K562 (cell line): ENCODE measurements around the gene ADORA3. TPM values are rescaled to one million over a fixed set of nuclear protein-coding genes. Genes with fewer than 3 reads are reported as not detected.

Source experiments
- ATAC-seq: fragments of 200-7000 bp; cut with Tn5 transposase; 3 replicates; pipeline ENCODE4 v1.9.1; 2020; ENCODE audit warnings: moderate library complexity
- BruUV-seq: library from RNA; stranded (reverse); fragments of 400-500 nt; replicated peaks from 2 replicates; lab custom pipeline; 2021; lab: Mats Ljungman, UMichigan
- CTCF ChIA-PET: fragments of 300-600 bp; formaldehyde crosslinking; extraction: SDS; loops from one replicate; lab custom pipeline; 2021; ENCODE audit warnings: low intra/inter-chr PET ratio; lab: Yijun Ruan, JAX
- POLR2A ChIA-PET: fragments of 300-600, 350-650 bp; sonication (Branson Sonifier 250); formaldehyde crosslinking; extraction: SDS; loops from one replicate; lab custom pipeline; 2021; ENCODE audit warnings: antibody characterized with exemption, inconsistent platforms; lab: Yijun Ruan, JAX
- DNase-seq, 4 experiments: peaks; one replicate each; pipeline versions ENCODE4 v3.0.0 to v3.0.0-alpha.2; 2011 to 2018; ENCODE audit warnings: low spot score in 3 of 4, mixed read lengths in 3 of 4; ENCODE audit errors: extremely low read depth in 1 of 4
- FAIRE-seq: peaks from 2 replicates; lab custom pipeline; 2011; peaks lifted over from hg19 to GRCh38; lab: Jason Lieb, UNC
- H2AFZ ChIP-seq: 2 replicates; pipeline ENCODE4 v1.6.0; 2011; ENCODE audit warnings: low read depth, low read length, control low read depth, inconsistent platforms
- H3K27ac ChIP-seq: fragments of 200-600 bp; 3 replicates; pipeline ENCODE4 v1.8.0; 2011; ENCODE audit warnings: low read depth, mild to moderate bottlenecking, control low read depth, inconsistent platforms, low read length, moderate library complexity, mixed read lengths; ENCODE audit errors: extremely low read depth
- H3K27me3 ChIP-seq, 2 experiments: fragments of 300-600 bp in 1 of 2; 2 replicates in 1 of 2; 3 replicates in 1 of 2; pipeline versions ENCODE4 v1.6.0 to v1.8.0; 2011; ENCODE audit warnings: inconsistent platforms in 2 of 2, low read length in 2 of 2, mild to moderate bottlenecking in 1 of 2, mixed read lengths in 1 of 2, moderate library complexity in 1 of 2; ENCODE audit not compliant: control insufficient read depth in 2 of 2, insufficient read depth in 2 of 2
- H3K36me3 ChIP-seq: fragments of 300-600 bp; 3 replicates; pipeline ENCODE4 v1.8.0; 2011; ENCODE audit warnings: mild to moderate bottlenecking, low read length, inconsistent platforms; ENCODE audit not compliant: control insufficient read depth, insufficient read depth
- H3K4me1 ChIP-seq, 2 experiments: fragments of 200-600 bp in 1 of 2; replicated peaks in 1 of 2; 2 replicates in 1 of 2; 3 replicates in 1 of 2; pipeline versions ENCODE4 v1.5.1 to v1.8.0; 2011; ENCODE audit warnings: inconsistent platforms in 2 of 2, low read length in 2 of 2, mild to moderate bottlenecking in 1 of 2, mixed read lengths in 1 of 2, moderate library complexity in 1 of 2; ENCODE audit not compliant: control insufficient read depth in 2 of 2, insufficient read depth in 2 of 2
- H3K4me2 ChIP-seq: 2 replicates; pipeline ENCODE4 v1.6.1; 2011; ENCODE audit warnings: low read length, control low read depth, inconsistent platforms, mixed read lengths; ENCODE audit not compliant: insufficient read depth
- H3K4me3 ChIP-seq: fragments of 200-600 bp; sonication (generic), shearing (Covaris generic); 2 replicates; pipeline ENCODE4 v1.5.1; 2016; ENCODE audit warnings: control low read depth, inconsistent platforms
- H3K79me2 ChIP-seq: fragments of 200-600 bp; 3 replicates; pipeline ENCODE4 v1.8.0; 2011; ENCODE audit warnings: low read length, inconsistent platforms; ENCODE audit not compliant: control insufficient read depth, insufficient read depth
- H3K9ac ChIP-seq, 2 experiments: 2 replicates each; pipeline versions ENCODE4 v1.6.0 to v1.6.1; 2011; ENCODE audit warnings: low read depth in 2 of 2, low read length in 2 of 2, control low read depth in 1 of 2, inconsistent platforms in 1 of 2, mild to moderate bottlenecking in 1 of 2, mixed read lengths in 1 of 2; ENCODE audit not compliant: insufficient read depth in 1 of 2
- H3K9me1 ChIP-seq: one replicate; pipeline ENCODE4 v1.6.0; 2011; ENCODE audit warnings: inconsistent platforms, mild to moderate bottlenecking, low read length, moderate library complexity; ENCODE audit not compliant: control insufficient read depth, insufficient read depth
- H3K9me3 ChIP-seq: replicated peaks from 2 replicates; pipeline ENCODE4 v1.5.1; 2011; ENCODE audit warnings: low read depth, low read length, inconsistent platforms; ENCODE audit not compliant: control insufficient read depth, insufficient read depth
- H4K20me1 ChIP-seq: replicated peaks from 2 replicates; pipeline ENCODE4 v1.6.1; 2011; ENCODE audit warnings: low read length, inconsistent platforms, mixed read lengths; ENCODE audit not compliant: control insufficient read depth, insufficient read depth
- DPF2 ChIP-seq: fragments of 450-650 bp; IDR thresholded peaks from 2 replicates; pipeline ENCODE4 v1.6.1; 2016
- RFX1 ChIP-seq: fragments of 450-650 bp; IDR thresholded peaks from 2 replicates; pipeline ENCODE4 v1.6.1; 2016; ENCODE audit warnings: mild to moderate bottlenecking, moderate library complexity
- WGBS: fragments of 100-300 bp; shearing (Covaris generic); methylation state at CpG from one replicate; pipeline ENCODE4 v1.1.6; 2016; ENCODE audit warnings: low coverage, mixed read lengths; ENCODE audit not compliant: insufficient coverage; ENCODE audit errors: missing lambda C conversion rate; 5-methylcytosine and 5-hydroxymethylcytosine counted together
- in situ Hi-C: fragments of 300-500 bp; cut with MboI; formaldehyde crosslinking; loops from 4 replicates; pipeline ENCODE4 v1.15.0; 2018; ENCODE audit warnings: inconsistent platforms, mixed read lengths
- intact Hi-C: fragments of 100-400 bp; cut with micrococcal nuclease; formaldehyde crosslinking; loops from 2 replicates; pipeline ENCODE4 v1.14.2; 2022
- polyA plus RNA-seq, 8 experiments: library from polyadenylated mRNA; depleted of rRNA in 4 of 8; stranded (reverse) in 5 of 8; unstranded in 3 of 8; fragments of >200 nt; fragmentation: Nextera tagmentation in 2 of 8; fragmentation: Illumina TruSeq in 1 of 8; extraction: Ambion mirVana in 2 of 8; extraction: Trizol in 1 of 8; gene quantifications; 2 replicates each; pipeline versions ENCODE4 v1.2.1 to v1.2.3, GENCODE V29; 2011 to 2014; ENCODE audit warnings: inconsistent platforms in 1 of 8, missing spikeins in 1 of 8
- total RNA-seq, 7 experiments: library from RNA; depleted of rRNA in 6 of 7; stranded (reverse); fragments of >200 nt in 6 of 7; fragmentation: Illumina TruSeq in 2 of 7; extraction: Trizol in 2 of 7; gene quantifications; 2 replicates each; pipeline versions ENCODE4 v1.2.1 to v1.2.3, GENCODE V29; 2011 to 2021; ENCODE audit warnings: low replicate concordance in 1 of 7
- TF ChIP-seq, protein P1 (sequence below), 2 experiments: fragments of 450-650 bp in 1 of 2; sonication (generic) in 1 of 2; formaldehyde crosslinking in 1 of 2; IDR thresholded peaks; 2 replicates each; pipeline versions ENCODE4 v1.7.1 to v1.9.0; 2016 to 2022; ENCODE audit warnings: inconsistent platforms in 1 of 2, mild to moderate bottlenecking in 1 of 2, missing genetic modification reagents in 1 of 2

ADORA3 gene
- total and polyA plus RNA-seq, 9 of the 15 experiments (the other 6 are each of a cell fraction or from before 2014, with no cell fraction given), result 0.09 to 0.35 (median 0.16) TPM; not detected in 3

DNA sequence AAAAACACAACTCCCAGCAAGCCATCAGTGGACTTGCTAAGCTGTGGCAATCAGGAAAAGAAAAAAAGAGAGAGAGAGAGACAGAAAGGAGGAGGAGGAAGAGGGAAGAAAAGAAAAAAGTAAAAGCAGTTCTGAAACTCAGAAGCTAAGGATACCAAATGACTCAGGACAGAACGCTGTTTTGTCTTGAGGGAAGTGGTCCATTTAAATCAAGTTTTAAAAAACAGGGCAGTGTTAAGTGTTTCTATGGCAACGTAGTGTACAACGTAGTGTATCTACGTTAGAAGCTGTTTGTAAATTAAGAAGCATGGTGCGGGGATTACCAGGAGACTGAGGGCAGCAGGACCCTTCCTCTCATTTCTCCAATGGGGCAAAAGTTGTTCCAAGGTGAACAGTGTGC, 5.8 kb downstream of the ADORA3 start:
- intact Hi-C loops, result no loop called here
- H3K9me1 ChIP-seq, result no peaks in the 10 kb centered on the region
- H3K4me2 ChIP-seq, result no peak overlapping the region
- no peak overlapping the region for H3K27ac ChIP-seq
- no peak overlapping the region for H3K4me3 ChIP-seq
- no peak for TF ChIP-seq DPF2
- TF ChIP-seq, protein P1, sequence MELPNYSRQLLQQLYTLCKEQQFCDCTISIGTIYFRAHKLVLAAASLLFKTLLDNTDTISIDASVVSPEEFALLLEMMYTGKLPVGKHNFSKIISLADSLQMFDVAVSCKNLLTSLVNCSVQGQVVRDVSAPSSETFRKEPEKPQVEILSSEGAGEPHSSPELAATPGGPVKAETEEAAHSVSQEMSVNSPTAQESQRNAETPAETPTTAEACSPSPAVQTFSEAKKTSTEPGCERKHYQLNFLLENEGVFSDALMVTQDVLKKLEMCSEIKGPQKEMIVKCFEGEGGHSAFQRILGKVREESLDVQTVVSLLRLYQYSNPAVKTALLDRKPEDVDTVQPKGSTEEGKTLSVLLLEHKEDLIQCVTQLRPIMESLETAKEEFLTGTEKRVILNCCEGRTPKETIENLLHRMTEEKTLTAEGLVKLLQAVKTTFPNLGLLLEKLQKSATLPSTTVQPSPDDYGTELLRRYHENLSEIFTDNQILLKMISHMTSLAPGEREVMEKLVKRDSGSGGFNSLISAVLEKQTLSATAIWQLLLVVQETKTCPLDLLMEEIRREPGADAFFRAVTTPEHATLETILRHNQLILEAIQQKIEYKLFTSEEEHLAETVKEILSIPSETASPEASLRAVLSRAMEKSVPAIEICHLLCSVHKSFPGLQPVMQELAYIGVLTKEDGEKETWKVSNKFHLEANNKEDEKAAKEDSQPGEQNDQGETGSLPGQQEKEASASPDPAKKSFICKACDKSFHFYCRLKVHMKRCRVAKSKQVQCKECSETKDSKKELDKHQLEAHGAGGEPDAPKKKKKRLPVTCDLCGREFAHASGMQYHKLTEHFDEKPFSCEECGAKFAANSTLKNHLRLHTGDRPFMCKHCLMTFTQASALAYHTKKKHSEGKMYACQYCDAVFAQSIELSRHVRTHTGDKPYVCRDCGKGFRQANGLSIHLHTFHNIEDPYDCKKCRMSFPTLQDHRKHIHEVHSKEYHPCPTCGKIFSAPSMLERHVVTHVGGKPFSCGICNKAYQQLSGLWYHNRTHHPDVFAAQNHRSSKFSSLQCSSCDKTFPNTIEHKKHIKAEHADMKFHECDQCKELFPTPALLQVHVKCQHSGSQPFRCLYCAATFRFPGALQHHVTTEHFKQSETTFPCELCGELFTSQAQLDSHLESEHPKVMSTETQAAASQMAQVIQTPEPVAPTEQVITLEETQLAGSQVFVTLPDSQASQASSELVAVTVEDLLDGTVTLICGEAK (IDR thresholded peaks at IDR 0.05), result 0 out of 2 replicates have a peak, but pooled peaks have one; percentile 14
- TF ChIP-seq, protein P1 (CRISPR knock-in tag; IDR thresholded peaks at IDR 0.05), result no peak
- TF ChIP-seq RFX1, result peak; percentile 82
- POLR2A ChIA-PET, result interaction anchor here (0.6 to 4.6 kb wide), 5 partner anchors 10 to 172 kb away, joined by 3 to 29 read pairs (median 3); no protein-coding TSS in a partner anchor
- in situ Hi-C loops, result loop anchor here (25.0 kb wide), 1 partner anchor 840 kb away; no protein-coding TSS in a partner anchor
- CTCF ChIA-PET, result interaction anchor here (0.6 kb wide), 1 partner anchor 249 kb away, joined by 4 read pairs; no protein-coding TSS in a partner anchor
- no peaks in the 10 kb centered on the region for H4K20me1 ChIP-seq
- no peaks in the 10 kb centered on the region for H3K36me3 ChIP-seq
- DNase-seq (no peak), ATAC-seq (no peak), FAIRE-seq (no peak)
- no peaks in the 10 kb centered on the region for H3K79me2 ChIP-seq
- no peak overlapping the region for H3K9ac ChIP-seq
- H3K9me3 ChIP-seq, result no peaks in the 10 kb centered on the region
- H3K4me1 ChIP-seq, result no peaks in the 10 kb centered on the region
- BruUV-seq, result no TSS peak
- peak overlapping the region; percentile 18; the same call in 1 of the 2 replicates for H2AFZ ChIP-seq
- WGBS, result 16% methylated on average over 5 of the region's 5 CpGs
- H3K27me3 ChIP-seq, result peaks cover 12 to 15% of the 10 kb centered on the region in 2 experiments; a peak in 4 of 5 replicates
